NB4 (cell line): Measurements from ENCODE around the gene ADH1B.
"Not testable (repeated sequence)": the region's sequence is repeated elsewhere in the genome, so short reads cannot be mapped to it uniquely, and the experiment has no call there.

Source experiments
- POLR2A ChIP-seq: IDR thresholded peaks from 2 replicates; pipeline ENCODE4 v1.6.1; 2011; ENCODE audit warnings: mild to moderate bottlenecking; ENCODE audit not compliant: insufficient read length; ENCODE audit errors: extremely low read depth
- TF ChIP-seq, protein P1 (sequence below): IDR thresholded peaks from one replicate; pipeline ENCODE4 v1.5.1; 2012; ENCODE audit warnings: low read depth, low read length

DNA sequence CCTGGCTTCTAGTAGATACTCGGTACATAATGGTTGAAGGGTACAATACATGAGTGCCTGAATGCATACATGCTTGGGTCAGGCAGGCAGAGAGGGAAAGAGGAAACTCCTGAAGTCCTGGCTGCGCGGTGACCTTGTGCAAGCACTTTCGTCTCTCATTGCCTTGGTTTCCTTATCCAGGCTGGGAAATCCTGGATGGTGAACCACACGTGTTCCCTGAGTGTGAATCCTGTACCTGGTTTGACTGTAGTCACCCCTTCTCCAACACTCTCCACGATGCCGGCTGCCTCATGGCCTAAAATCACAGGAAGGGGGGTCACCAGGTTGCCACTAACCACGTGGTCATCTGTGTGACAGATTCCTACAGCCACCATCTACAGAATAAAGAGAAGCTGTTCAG is 3.4 kb downstream of the ADH1B start:
- TF ChIP-seq, protein P1, sequence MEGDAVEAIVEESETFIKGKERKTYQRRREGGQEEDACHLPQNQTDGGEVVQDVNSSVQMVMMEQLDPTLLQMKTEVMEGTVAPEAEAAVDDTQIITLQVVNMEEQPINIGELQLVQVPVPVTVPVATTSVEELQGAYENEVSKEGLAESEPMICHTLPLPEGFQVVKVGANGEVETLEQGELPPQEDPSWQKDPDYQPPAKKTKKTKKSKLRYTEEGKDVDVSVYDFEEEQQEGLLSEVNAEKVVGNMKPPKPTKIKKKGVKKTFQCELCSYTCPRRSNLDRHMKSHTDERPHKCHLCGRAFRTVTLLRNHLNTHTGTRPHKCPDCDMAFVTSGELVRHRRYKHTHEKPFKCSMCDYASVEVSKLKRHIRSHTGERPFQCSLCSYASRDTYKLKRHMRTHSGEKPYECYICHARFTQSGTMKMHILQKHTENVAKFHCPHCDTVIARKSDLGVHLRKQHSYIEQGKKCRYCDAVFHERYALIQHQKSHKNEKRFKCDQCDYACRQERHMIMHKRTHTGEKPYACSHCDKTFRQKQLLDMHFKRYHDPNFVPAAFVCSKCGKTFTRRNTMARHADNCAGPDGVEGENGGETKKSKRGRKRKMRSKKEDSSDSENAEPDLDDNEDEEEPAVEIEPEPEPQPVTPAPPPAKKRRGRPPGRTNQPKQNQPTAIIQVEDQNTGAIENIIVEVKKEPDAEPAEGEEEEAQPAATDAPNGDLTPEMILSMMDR = not testable (repeated sequence)
- TF ChIP-seq POLR2A = not testable (repeated sequence)
